H9 (cell line): ENCODE results near the gene CXCL9. TPM values are rescaled to one million over a fixed set of nuclear protein-coding genes. Genes with fewer than 3 reads are reported as not detected.

Experiments
- DNase-seq: peaks from one replicate; pipeline ENCODE4 v3.0.0-alpha.2; 2017
- H2AFZ ChIP-seq: one replicate; pipeline ENCODE4 v1.6.1; 2013; ENCODE audit warnings: mild to moderate bottlenecking, low read length, control low read depth, moderate library complexity
- H2AK5ac ChIP-seq: 2 replicates; pipeline ENCODE4 v1.6.1; 2013; ENCODE audit warnings: low read length, control low read depth, mixed read lengths; ENCODE audit not compliant: insufficient read length
- H2BK120ac ChIP-seq: one replicate; pipeline ENCODE4 v1.6.1; 2013; ENCODE audit warnings: low read depth, mild to moderate bottlenecking, low read length, control low read depth, inconsistent platforms; ENCODE audit not compliant: poor library complexity, severe bottlenecking
- H2BK12ac ChIP-seq: 2 replicates; pipeline ENCODE4 v1.6.1; 2013; ENCODE audit warnings: low read length, control low read depth, mixed read lengths, low read depth; ENCODE audit not compliant: insufficient read length
- H2BK15ac ChIP-seq: 2 replicates; pipeline ENCODE4 v1.6.1; 2013; ENCODE audit warnings: low read depth, low read length, control low read depth
- H2BK20ac ChIP-seq: one replicate; pipeline ENCODE4 v1.6.1; 2013; ENCODE audit warnings: low read depth, mild to moderate bottlenecking, low read length, control low read depth, inconsistent platforms; ENCODE audit not compliant: poor library complexity, severe bottlenecking
- H2BK5ac ChIP-seq: 2 replicates; pipeline ENCODE4 v1.6.1; 2013; ENCODE audit warnings: low read length, control low read depth, mixed read lengths; ENCODE audit not compliant: insufficient read length
- H3K14ac ChIP-seq: 2 replicates; pipeline ENCODE4 v1.6.1; 2013; ENCODE audit warnings: low read length, control low read depth; ENCODE audit not compliant: insufficient read depth
- H3K18ac ChIP-seq: 2 replicates; pipeline ENCODE4 v1.6.1; 2013; ENCODE audit warnings: low read depth, mild to moderate bottlenecking, mixed read lengths, low read length, control low read depth; ENCODE audit not compliant: insufficient read length
- H3K23ac ChIP-seq: 2 replicates; pipeline ENCODE4 v1.6.1; 2013; ENCODE audit warnings: low read length, control low read depth, mixed read lengths, low read depth; ENCODE audit not compliant: insufficient read length
- H3K23me2 ChIP-seq: 2 replicates; pipeline ENCODE4 v1.6.1; 2013; ENCODE audit warnings: low read depth, mild to moderate bottlenecking, mixed read lengths, low read length, control low read depth; ENCODE audit not compliant: insufficient read length, poor library complexity, severe bottlenecking
- H3K27ac ChIP-seq: 2 replicates; pipeline ENCODE4 v1.5.1; 2013; ENCODE audit warnings: low read length, control low read depth, mixed read lengths, low read depth; ENCODE audit not compliant: insufficient read length
- H3K27me3 ChIP-seq: 2 replicates; pipeline ENCODE4 v1.6.1; 2013; ENCODE audit warnings: low read length, control low read depth, inconsistent platforms; ENCODE audit not compliant: insufficient read depth
- H3K4ac ChIP-seq: 2 replicates; pipeline ENCODE4 v1.6.1; 2013; ENCODE audit warnings: low read depth, mild to moderate bottlenecking, control low read depth, inconsistent platforms, low read length, moderate library complexity
- H3K4me1 ChIP-seq: 2 replicates; pipeline ENCODE4 v1.6.1; 2013; ENCODE audit warnings: low read length, control low read depth, inconsistent platforms; ENCODE audit not compliant: insufficient read depth
- H3K4me2 ChIP-seq: 2 replicates; pipeline ENCODE4 v1.6.1; 2013; ENCODE audit warnings: low read length, control low read depth, mixed read lengths; ENCODE audit not compliant: insufficient read length, insufficient read depth
- H3K56ac ChIP-seq: 2 replicates; pipeline ENCODE4 v1.6.1; 2013; ENCODE audit warnings: low read depth, mild to moderate bottlenecking, mixed read lengths, low read length, control low read depth; ENCODE audit not compliant: insufficient read length
- H3K79me1 ChIP-seq: 2 replicates; pipeline ENCODE4 v1.6.1; 2013; ENCODE audit warnings: low read depth, mild to moderate bottlenecking, moderate library complexity, low read length, control low read depth, inconsistent platforms; ENCODE audit not compliant: insufficient read depth, poor library complexity, severe bottlenecking
- H3K79me2 ChIP-seq: 2 replicates; pipeline ENCODE4 v1.6.1; 2013; ENCODE audit warnings: low read length, control low read depth, inconsistent platforms; ENCODE audit not compliant: insufficient read depth
- H3K9ac ChIP-seq: 2 replicates; pipeline ENCODE4 v1.6.1; 2013; ENCODE audit warnings: low read length, control low read depth, mixed read lengths; ENCODE audit not compliant: insufficient read length; ENCODE audit errors: extremely low read depth
- H3K9me3 ChIP-seq: one replicate; pipeline ENCODE4 v1.6.1; 2013; ENCODE audit warnings: low read depth, low read length, inconsistent platforms; ENCODE audit not compliant: control insufficient read depth
- H3T11ph ChIP-seq: one replicate; pipeline ENCODE4 v1.6.1; 2013; ENCODE audit warnings: mild to moderate bottlenecking, low read length, control low read depth, inconsistent platforms
- H4K20me1 ChIP-seq: one replicate; pipeline ENCODE4 v1.6.1; 2013; ENCODE audit not compliant: control insufficient read depth, insufficient read length, insufficient read depth
- H4K5ac ChIP-seq: 2 replicates; pipeline ENCODE4 v1.6.1; 2013; ENCODE audit warnings: low read depth, mild to moderate bottlenecking, mixed read lengths, low read length, control low read depth; ENCODE audit not compliant: insufficient read length
- H4K8ac ChIP-seq: replicated peaks from 2 replicates; pipeline ENCODE4 v1.6.1; 2013; ENCODE audit warnings: low read length, control low read depth, mixed read lengths, low read depth; ENCODE audit not compliant: insufficient read length
- H4K91ac ChIP-seq: 2 replicates; pipeline ENCODE4 v1.6.1; 2013; ENCODE audit warnings: low read depth, mild to moderate bottlenecking, moderate library complexity, mixed read lengths, low read length, control low read depth; ENCODE audit not compliant: insufficient read length
- H3K27ac Mint-ChIP-seq, 3 experiments: 2 replicates in 2 of 3; 3 replicates in 1 of 3; pipeline ENCODE4 v1.8.0; 2020 to 2021; ENCODE audit warnings: mixed read lengths in 3 of 3, mild to moderate bottlenecking in 1 of 3, moderate library complexity in 1 of 3
- H3K27me3 Mint-ChIP-seq: 2 replicates; pipeline ENCODE4 v1.8.0; 2021; ENCODE audit warnings: low read depth, mild to moderate bottlenecking, moderate library complexity, mixed read lengths
- H3K36me3 Mint-ChIP-seq, 3 experiments: 2 replicates in 2 of 3; 3 replicates in 1 of 3; pipeline ENCODE4 v1.8.0; 2020 to 2021; ENCODE audit warnings: low read depth in 3 of 3, mixed read lengths in 3 of 3; ENCODE audit not compliant: insufficient read depth in 1 of 3
- H3K4me1 Mint-ChIP-seq, 2 experiments: 2 replicates each; pipeline ENCODE4 v1.8.0; 2020; ENCODE audit warnings: mixed read lengths in 2 of 2
- H3K4me3 Mint-ChIP-seq, 2 experiments: 2 replicates in 1 of 2; 3 replicates in 1 of 2; pipeline ENCODE4 v1.8.0; 2020 to 2021; ENCODE audit warnings: mild to moderate bottlenecking in 2 of 2, mixed read lengths in 2 of 2, moderate library complexity in 1 of 2
- H3K9me3 Mint-ChIP-seq, 2 experiments: 2 replicates in 1 of 2; 3 replicates in 1 of 2; pipeline ENCODE4 v1.8.0; 2020; ENCODE audit warnings: mild to moderate bottlenecking in 2 of 2, mixed read lengths in 2 of 2, moderate library complexity in 1 of 2
- WGBS: extraction: QIAGEN DNeasy Blood & Tissue Kit; methylation state at CpG from one replicate; pipeline ENCODE4 v1.1.7; 2013; ENCODE audit warnings: missing lambda C conversion rate, low lambda C conversion rate, mixed read lengths; ENCODE audit not compliant: insufficient read length; ENCODE audit errors: extremely low coverage; 5-methylcytosine and 5-hydroxymethylcytosine counted together
- total RNA-seq: library from RNA; stranded (reverse); gene quantifications from 2 replicates; pipeline ENCODE4 v1.2.1, GENCODE V29; 2021
- TF ChIP-seq, protein P1 (sequence below): fragments of 200-600 bp; sonication (generic); conservative IDR thresholded peaks from 3 replicates; pipeline ENCODE4 v1.8.0; 2021; ENCODE audit warnings: antibody characterized with exemption, mild to moderate bottlenecking

The CXCL9 gene
- total RNA-seq, 1 experiment from 2014 or later, result not detected

DNA sequence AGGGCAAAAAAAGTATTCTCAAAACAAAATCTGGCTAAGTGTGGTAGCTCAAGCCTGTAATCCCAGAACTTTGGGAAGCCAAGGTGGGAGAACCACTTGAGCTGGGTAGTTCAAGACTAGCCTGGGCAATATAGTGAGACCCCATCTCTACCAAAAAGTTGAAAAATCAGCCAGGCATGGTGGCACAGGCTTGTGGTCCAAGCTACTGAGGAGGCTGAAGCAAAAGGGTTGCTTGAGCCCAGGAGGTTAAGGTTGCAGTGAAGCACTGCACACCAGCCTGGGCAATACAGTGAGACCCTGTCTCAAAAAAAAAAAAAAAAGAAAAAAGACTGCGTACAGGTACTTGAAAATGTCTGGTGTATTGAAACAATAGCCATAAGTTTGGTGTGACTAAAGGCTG is 14.8 kb downstream of the CXCL9 start:
- no peak overlapping the region for H3K27ac Mint-ChIP-seq
- peaks cover 7 to 11% (median 9%) of the 10 kb centered on the region in 3 experiments for H3K36me3 Mint-ChIP-seq
- Histone ChIP-seq H2BK20ac (no peak overlapping the region), H3K9me3 (no peaks in the 10 kb centered on the region), H4K91ac (no peak overlapping the region), H2BK15ac (no peak overlapping the region), H3K4ac (no peak overlapping the region), H3K4me1 (no peaks in the 10 kb centered on the region), H3K79me1 (peaks cover 10% of the 10 kb centered on the region), H3K4me2 (no peak overlapping the region), H3K27me3 (no peaks in the 10 kb centered on the region), H2BK120ac (no peak overlapping the region), H4K8ac (no peak overlapping the region), H2BK5ac (no peak overlapping the region), H3K56ac (no peak overlapping the region), H3K18ac (no peak overlapping the region), H4K5ac (no peak overlapping the region), H3K9ac (no peak overlapping the region), H3K14ac (no peak overlapping the region), H2AFZ (no peak overlapping the region), H4K20me1 (no peaks in the 10 kb centered on the region), H2AK5ac (no peak overlapping the region), H3K23me2 (peaks cover 9% of the 10 kb centered on the region), H3K27ac (no peak overlapping the region), H3T11ph (no peak overlapping the region), H3K79me2 (peaks cover 29% of the 10 kb centered on the region; the same call in 1 of the 2 replicates), H3K23ac (no peak overlapping the region), H2BK12ac (no peak overlapping the region)
- no CpG with 5 or more reads among the region's 1 CpG for WGBS
- H3K27me3 Mint-ChIP-seq, result peaks cover 18% of the 10 kb centered on the region
- TF ChIP-seq, protein P1, sequence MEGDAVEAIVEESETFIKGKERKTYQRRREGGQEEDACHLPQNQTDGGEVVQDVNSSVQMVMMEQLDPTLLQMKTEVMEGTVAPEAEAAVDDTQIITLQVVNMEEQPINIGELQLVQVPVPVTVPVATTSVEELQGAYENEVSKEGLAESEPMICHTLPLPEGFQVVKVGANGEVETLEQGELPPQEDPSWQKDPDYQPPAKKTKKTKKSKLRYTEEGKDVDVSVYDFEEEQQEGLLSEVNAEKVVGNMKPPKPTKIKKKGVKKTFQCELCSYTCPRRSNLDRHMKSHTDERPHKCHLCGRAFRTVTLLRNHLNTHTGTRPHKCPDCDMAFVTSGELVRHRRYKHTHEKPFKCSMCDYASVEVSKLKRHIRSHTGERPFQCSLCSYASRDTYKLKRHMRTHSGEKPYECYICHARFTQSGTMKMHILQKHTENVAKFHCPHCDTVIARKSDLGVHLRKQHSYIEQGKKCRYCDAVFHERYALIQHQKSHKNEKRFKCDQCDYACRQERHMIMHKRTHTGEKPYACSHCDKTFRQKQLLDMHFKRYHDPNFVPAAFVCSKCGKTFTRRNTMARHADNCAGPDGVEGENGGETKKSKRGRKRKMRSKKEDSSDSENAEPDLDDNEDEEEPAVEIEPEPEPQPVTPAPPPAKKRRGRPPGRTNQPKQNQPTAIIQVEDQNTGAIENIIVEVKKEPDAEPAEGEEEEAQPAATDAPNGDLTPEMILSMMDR, result no peak
- no peak for DNase-seq
- H3K4me1 Mint-ChIP-seq, result peaks cover 12 to 13% of the 10 kb centered on the region in 2 experiments
- H3K9me3 Mint-ChIP-seq, result no peaks in the 10 kb centered on the region; a peak in 1 of 5 replicates
- H3K4me3 Mint-ChIP-seq, result no peak overlapping the region
